ENCODE results near the gene DYNC2I2. TPM values are rescaled to one million over a fixed set of nuclear protein-coding genes. Genes with fewer than 3 reads are reported as not detected.
"Not testable (repeated sequence)": the region's sequence is repeated elsewhere in the genome, so short reads cannot be mapped to it uniquely, and the experiment has no call there.

Gene DYNC2I2
- total RNA-seq, 1 donor from 2014 or later = 49.9 TPM

DNA sequence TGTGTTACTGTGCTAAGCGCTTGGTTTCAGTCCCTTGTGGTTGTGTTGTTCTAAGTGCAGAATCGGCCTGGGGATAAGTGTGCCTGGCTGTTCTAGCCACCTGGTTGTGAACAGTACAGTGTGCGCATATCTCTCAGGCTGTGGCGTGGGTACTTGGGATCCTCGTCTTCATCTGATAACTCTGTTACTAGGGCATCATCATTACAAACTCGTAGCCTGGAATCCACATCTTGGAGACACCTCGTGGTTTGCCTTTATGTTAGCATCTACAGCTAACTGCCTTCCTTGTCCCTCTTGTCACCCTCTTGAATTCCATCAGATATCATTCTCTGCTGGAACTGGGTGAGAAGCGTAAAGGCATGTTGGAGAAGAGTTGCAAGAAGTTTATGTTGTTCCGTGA, 62.8 kb downstream of the DYNC2I2 start:
- TF ChIP-seq, protein P1, sequence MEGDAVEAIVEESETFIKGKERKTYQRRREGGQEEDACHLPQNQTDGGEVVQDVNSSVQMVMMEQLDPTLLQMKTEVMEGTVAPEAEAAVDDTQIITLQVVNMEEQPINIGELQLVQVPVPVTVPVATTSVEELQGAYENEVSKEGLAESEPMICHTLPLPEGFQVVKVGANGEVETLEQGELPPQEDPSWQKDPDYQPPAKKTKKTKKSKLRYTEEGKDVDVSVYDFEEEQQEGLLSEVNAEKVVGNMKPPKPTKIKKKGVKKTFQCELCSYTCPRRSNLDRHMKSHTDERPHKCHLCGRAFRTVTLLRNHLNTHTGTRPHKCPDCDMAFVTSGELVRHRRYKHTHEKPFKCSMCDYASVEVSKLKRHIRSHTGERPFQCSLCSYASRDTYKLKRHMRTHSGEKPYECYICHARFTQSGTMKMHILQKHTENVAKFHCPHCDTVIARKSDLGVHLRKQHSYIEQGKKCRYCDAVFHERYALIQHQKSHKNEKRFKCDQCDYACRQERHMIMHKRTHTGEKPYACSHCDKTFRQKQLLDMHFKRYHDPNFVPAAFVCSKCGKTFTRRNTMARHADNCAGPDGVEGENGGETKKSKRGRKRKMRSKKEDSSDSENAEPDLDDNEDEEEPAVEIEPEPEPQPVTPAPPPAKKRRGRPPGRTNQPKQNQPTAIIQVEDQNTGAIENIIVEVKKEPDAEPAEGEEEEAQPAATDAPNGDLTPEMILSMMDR (IDR thresholded peaks at IDR 0.05) = no peak

DNA sequence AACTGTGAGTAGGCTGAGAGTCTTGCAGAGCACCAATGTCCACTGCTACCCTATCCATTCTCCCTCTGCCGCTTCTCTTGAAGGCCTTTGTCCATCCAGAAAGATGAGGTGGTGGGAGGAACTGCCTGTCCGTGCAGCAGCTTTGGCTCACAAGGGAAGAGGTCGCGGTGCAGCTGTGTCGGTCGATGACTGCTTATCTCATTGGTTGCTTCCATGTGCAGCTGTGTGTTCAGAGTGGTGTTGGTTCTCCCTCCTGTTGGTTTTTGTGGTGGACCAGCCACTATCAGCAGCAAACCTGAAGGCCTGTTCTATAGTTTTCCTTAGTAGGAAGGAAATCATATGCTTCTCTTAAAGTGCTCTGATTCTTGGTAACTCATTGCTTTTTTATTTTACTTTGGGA, 63.6 kb downstream of the DYNC2I2 start:
- no peak for DNase-seq (ENCODE audit: low spot score in 2 of 2)
- intact Hi-C loops (cut with DNase I) = no loop called here

More for the DNA sequence above, 62.8 kb downstream of the DYNC2I2 start:
- H3K9me3 ChIP-seq = no peaks in the 10 kb centered on the region
- no peak overlapping the region for H3K27ac ChIP-seq
- H3K4me1 ChIP-seq = no peaks in the 10 kb centered on the region
- H3K36me3 ChIP-seq = peaks cover 91 to 98% of the 10 kb centered on the region in 2 donors
- H3K27me3 ChIP-seq = no peaks in the 10 kb centered on the region
- intact Hi-C loops (cut with DNase I) = no loop called here
- no peak for DNase-seq (ENCODE audit: low spot score in 2 of 2)
- no peak overlapping the region for H3K4me3 ChIP-seq

DNA sequence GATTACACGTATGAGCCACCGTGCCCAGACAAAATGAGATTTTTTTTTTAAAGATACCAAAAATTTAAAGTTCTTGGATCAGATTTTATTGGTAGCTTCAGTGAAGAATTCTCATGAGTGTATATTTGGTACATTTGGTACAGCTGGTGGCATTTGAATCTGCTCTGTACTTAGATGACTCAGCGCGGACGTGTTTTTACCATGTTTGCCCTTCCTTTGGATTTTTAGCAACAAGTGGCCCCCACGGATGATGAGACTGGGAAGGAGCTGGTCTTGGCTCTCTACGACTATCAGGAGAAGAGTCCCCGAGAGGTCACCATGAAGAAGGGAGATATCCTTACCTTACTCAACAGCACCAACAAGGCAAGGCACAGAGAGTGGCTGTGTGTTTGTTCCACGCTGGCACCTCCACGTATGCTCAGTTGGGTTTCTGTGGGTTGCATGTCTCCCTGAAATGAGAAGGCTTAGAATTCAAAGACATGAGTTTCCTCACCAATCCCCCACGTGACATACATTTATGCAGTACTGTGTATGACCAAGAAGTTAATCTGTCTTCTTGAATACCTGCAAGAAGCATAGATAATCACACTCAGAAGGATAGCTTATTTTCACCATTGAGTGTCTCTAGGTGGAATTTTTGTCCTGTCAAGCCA, 67.9 kb downstream of the DYNC2I2 start:
- intact Hi-C loops (cut with DNase I) = no loop called here

More for the DNA sequence above, 63.6 kb downstream of the DYNC2I2 start:
- Histone ChIP-seq H3K9me3 (no peaks in the 10 kb centered on the region), H3K4me3 (no peak overlapping the region), H3K4me1 (no peaks in the 10 kb centered on the region), H3K27ac (no peak overlapping the region), H3K36me3 (peaks cover 91 to 98% of the 10 kb centered on the region in 2 donors), H3K27me3 (no peaks in the 10 kb centered on the region)
- TF ChIP-seq, protein P1 (IDR thresholded peaks at IDR 0.05) = no peak

DNA sequence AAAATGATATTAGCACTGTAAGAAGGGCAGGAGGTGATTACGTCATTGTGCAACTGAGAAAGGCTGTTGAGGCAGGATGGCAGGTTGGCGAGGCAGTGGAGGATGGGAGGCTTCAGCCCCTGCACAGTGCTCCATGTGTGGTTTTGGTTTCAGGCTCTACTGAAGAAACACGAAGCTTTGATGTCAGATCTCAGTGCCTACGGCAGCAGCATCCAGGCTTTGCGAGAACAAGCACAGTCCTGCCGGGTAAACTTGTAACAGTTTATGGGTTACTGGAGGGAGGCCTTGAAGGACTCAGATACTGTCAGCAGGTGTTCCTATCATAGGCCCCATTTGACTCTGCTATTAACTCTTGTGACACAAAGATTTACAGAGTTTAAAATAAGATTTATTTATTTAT, 69.2 kb downstream of the DYNC2I2 start:
- H3K9me3 ChIP-seq = no peaks in the 10 kb centered on the region
- no peak for DNase-seq (ENCODE audit: low spot score in 2 of 2)
- no peak overlapping the region for H3K27ac ChIP-seq
- H3K27me3 ChIP-seq = no peaks in the 10 kb centered on the region
- intact Hi-C loops (cut with DNase I) = no loop called here
- TF ChIP-seq, protein P1 (IDR thresholded peaks at IDR 0.05) = no peak
- no peak overlapping the region for H3K4me3 ChIP-seq
- peaks cover 93 to 100% of the 10 kb centered on the region in 2 donors for H3K36me3 ChIP-seq
- H3K4me1 ChIP-seq = no peaks in the 10 kb centered on the region

More for the DNA sequence above, 67.9 kb downstream of the DYNC2I2 start:
- peaks cover 91 to 100% of the 10 kb centered on the region in 2 donors for H3K36me3 ChIP-seq
- H3K4me3 ChIP-seq = no peak overlapping the region
- no peaks in the 10 kb centered on the region for H3K27me3 ChIP-seq
- TF ChIP-seq, protein P1 (IDR thresholded peaks at IDR 0.05) = no peak
- H3K27ac ChIP-seq = no peak overlapping the region
- H3K9me3 ChIP-seq = no peaks in the 10 kb centered on the region
- no peak for DNase-seq (ENCODE audit: low spot score in 2 of 2)
- H3K4me1 ChIP-seq = no peaks in the 10 kb centered on the region

DNA sequence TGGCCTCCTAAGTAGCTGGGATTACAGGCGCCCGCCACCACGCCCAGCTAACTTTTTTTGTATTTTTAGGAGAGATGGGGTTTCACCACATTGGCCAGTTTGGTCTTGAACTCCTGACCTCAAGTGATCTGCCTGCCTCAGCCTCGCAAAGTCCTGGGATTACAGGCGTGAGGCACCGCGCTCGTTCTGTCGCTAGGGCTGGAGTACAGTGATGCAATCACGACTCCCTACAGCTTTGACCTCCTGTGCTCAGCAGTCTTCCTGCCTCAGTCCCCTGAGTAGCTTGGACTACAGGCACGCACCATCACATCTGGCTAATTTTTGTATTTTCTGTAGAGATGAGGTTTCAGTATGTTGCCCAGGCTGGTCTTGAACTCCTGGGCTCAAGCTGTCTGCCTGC, 69.7 kb downstream of the DYNC2I2 start:
- H3K4me3 ChIP-seq; H3K4me1 ChIP-seq; intact Hi-C loops (cut with DNase I); H3K27ac ChIP-seq; H3K27me3 ChIP-seq; H3K9me3 ChIP-seq; DNase-seq (ENCODE audit: low spot score in 2 of 2): not testable (repeated sequence)
- peaks cover 93 to 100% of the 10 kb centered on the region in 2 donors for H3K36me3 ChIP-seq

DNA sequence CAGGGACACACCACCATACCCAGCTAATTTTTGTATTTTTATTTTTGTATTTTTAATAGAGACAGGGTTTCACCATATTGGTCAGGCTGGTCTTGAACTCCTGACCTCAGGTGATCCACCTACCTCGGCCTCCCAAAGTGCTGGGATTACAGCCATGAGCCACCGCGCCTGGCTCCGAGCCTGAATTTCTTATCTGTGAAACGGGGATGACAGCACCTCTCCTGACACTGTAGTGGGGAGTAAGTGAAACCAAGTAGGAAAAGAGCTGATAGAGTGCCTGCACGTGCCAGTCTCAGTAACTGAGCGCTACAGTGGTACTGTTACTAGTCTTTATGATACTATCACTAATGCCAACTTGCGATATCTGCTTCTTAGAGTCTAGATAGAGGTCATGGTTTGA, 71.5 kb downstream of the DYNC2I2 start:
- DNase-seq (ENCODE audit: low spot score in 2 of 2); H3K4me1 ChIP-seq; intact Hi-C loops (cut with DNase I); H3K27me3 ChIP-seq; H3K9me3 ChIP-seq; H3K27ac ChIP-seq; H3K4me3 ChIP-seq: not testable (repeated sequence)
- H3K36me3 ChIP-seq = peaks cover 96 to 100% of the 10 kb centered on the region in 2 donors

Other genes with a start within 250 kb of the DYNC2I2 start
- 70.5 TPM for gene CERCAM, start 236.0 kb downstream of the DYNC2I2 start, total RNA-seq
- 26.9 TPM for gene ODF2, start 200.8 kb downstream of the DYNC2I2 start, total RNA-seq
- 6.3 TPM for gene GLE1, start 152.1 kb downstream of the DYNC2I2 start, total RNA-seq
- gene SPTAN1, start 104.3 kb downstream of the DYNC2I2 start, total RNA-seq = 687 TPM
- 102 TPM for gene SET, start 32.4 kb upstream of the DYNC2I2 start, total RNA-seq
- gene PKN3, start 45.7 kb upstream of the DYNC2I2 start, total RNA-seq = 28.8 TPM
- gene ZDHHC12, start 67.3 kb upstream of the DYNC2I2 start, total RNA-seq = 49.6 TPM
- gene ZER1, start 115.1 kb upstream of the DYNC2I2 start, total RNA-seq = 55.5 TPM
- 19.8 TPM for gene TBC1D13, start 130.4 kb upstream of the DYNC2I2 start, total RNA-seq
- gene ENDOG, start 161.7 kb upstream of the DYNC2I2 start, total RNA-seq = 59.4 TPM
- gene SPOUT1, start 172.9 kb upstream of the DYNC2I2 start, total RNA-seq = 26.5 TPM
- 4.9 TPM for gene KYAT1, start 225.1 kb upstream of the DYNC2I2 start, total RNA-seq
- gene LRRC8A, start 225.3 kb upstream of the DYNC2I2 start, total RNA-seq = 227 TPM